Muscle layer of duodenum (tissue), 2 donors: ENCODE data around the gene RNF227.

Experiments used
- H3K27ac ChIP-seq: one replicate; pipeline ENCODE4 v1.7.0; 2013; ENCODE audit warnings: mild to moderate bottlenecking, low read length
- H3K27me3 ChIP-seq: one replicate; pipeline ENCODE4 v1.7.0; 2013; ENCODE audit warnings: low read depth, mild to moderate bottlenecking, control low read depth, low read length
- H3K36me3 ChIP-seq, 2 donors: one replicate each; pipeline ENCODE4 v1.7.0; 2013; ENCODE audit warnings: low read length in 2 of 2, control low read depth in 1 of 2, mild to moderate bottlenecking in 1 of 2; ENCODE audit not compliant: insufficient read depth in 2 of 2, control insufficient read depth in 1 of 2
- H3K4me1 ChIP-seq, 2 donors: one replicate each; pipeline ENCODE4 v1.7.0; 2013; ENCODE audit warnings: low read length in 2 of 2, mild to moderate bottlenecking in 2 of 2, control low read depth in 1 of 2, moderate library complexity in 1 of 2; ENCODE audit not compliant: insufficient read depth in 2 of 2, control insufficient read depth in 1 of 2
- H3K4me3 ChIP-seq, 2 donors: one replicate each; pipeline ENCODE4 v1.7.0; 2013; ENCODE audit warnings: low read length in 2 of 2, low read depth in 1 of 2, mild to moderate bottlenecking in 1 of 2
- H3K9me3 ChIP-seq, 2 donors: one replicate each; pipeline ENCODE4 v1.7.0; 2013; ENCODE audit warnings: low read length in 2 of 2, control low read depth in 1 of 2, mild to moderate bottlenecking in 1 of 2; ENCODE audit not compliant: control insufficient read depth in 1 of 2
- donor health status: healthy.

RNF227 gene

DNA sequence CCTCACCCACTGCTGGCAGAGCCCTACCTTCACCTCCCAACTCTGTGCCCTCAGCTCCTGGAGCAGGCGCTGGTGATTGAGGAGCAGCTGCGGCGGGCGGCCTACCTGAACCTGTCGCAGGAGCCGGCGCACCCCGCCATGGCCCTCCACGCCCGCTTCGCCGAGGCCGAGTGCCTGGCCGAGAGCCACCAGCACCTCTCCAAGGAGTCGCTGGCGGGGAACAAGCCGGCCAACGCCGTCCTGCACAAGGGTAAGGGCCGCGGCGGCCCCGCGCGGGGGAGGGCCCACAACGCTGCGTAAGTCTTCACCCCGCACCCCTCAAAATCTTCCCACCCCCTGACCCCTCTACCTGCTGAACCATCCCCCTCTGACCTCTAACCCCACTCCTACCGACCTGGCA is 7.0 kb downstream of the RNF227 start:
- no peak overlapping the region for H3K4me3 ChIP-seq
- no peak overlapping the region for H3K27ac ChIP-seq
- no peaks in the 10 kb centered on the region for H3K4me1 ChIP-seq
- H3K27me3 ChIP-seq: no peaks in the 10 kb centered on the region
- no peaks in the 10 kb centered on the region for H3K9me3 ChIP-seq
- H3K36me3 ChIP-seq: peaks cover 71 to 82% of the 10 kb centered on the region in 2 donors

- H3K9me3 ChIP-seq: no peaks in the 10 kb centered on the region
Observed at GRCh38 chr17:7903154-7904103, 12.7 kb downstream of the RNF227 start.

DNA sequence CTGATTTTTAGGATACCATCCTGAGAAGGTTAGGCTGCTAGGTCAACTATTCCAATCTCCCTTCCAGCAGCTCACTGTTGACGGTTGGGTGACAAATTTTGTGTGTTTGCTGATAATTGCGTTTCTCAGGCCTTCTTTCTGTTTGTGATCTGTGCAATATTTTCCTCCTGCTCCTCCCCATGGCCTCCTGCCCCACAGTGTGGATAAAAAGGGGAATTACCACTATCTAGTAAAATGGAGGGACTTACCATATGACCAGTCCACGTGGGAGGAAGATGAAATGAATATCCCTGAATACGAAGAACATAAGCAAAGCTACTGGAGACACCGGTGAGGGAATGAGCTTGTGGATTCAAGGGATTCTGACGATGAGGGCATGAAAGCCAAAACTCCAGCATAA is 18.3 kb downstream of the RNF227 start:
- Histone ChIP-seq H3K36me3 (peaks cover 76 to 77% of the 10 kb centered on the region in 2 donors), H3K9me3 (no peaks in the 10 kb centered on the region), H3K4me3 (no peak overlapping the region), H3K4me1 (no peaks in the 10 kb centered on the region), H3K27ac (no peak overlapping the region), H3K27me3 (no peaks in the 10 kb centered on the region)

More at GRCh38 chr17:7903154-7904103, 12.7 kb downstream of the RNF227 start:
- no peak overlapping the region for H3K4me3 ChIP-seq
- no peak overlapping the region for H3K27ac ChIP-seq
- H3K27me3 ChIP-seq: no peaks in the 10 kb centered on the region
- peaks cover 87 to 93% of the 10 kb centered on the region in 2 donors for H3K36me3 ChIP-seq
- no peaks in the 10 kb centered on the region for H3K4me1 ChIP-seq

DNA sequence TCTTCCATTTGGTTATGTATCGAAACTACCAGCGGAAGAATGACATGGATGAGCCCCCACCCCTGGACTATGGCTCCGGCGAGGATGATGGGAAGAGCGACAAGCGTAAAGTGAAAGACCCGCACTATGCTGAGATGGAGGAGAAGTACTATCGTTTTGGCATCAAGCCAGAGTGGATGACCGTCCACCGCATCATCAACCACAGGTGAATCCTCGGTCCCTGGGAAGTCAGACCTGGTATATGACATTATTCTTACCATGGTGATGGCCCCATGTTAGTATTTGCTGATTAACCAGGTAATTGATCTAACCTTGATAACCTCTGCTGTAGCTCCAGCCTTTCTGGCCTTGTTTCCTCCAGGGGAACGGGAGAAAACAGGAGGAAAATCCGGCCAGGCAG is 19.0 kb downstream of the RNF227 start:
- H3K27me3 ChIP-seq: no peaks in the 10 kb centered on the region
- H3K9me3 ChIP-seq: no peaks in the 10 kb centered on the region
- H3K4me1 ChIP-seq: no peaks in the 10 kb centered on the region
- H3K4me3 ChIP-seq: no peak overlapping the region
- peaks cover 72 to 73% of the 10 kb centered on the region in 2 donors for H3K36me3 ChIP-seq
- no peak overlapping the region for H3K27ac ChIP-seq

DNA sequence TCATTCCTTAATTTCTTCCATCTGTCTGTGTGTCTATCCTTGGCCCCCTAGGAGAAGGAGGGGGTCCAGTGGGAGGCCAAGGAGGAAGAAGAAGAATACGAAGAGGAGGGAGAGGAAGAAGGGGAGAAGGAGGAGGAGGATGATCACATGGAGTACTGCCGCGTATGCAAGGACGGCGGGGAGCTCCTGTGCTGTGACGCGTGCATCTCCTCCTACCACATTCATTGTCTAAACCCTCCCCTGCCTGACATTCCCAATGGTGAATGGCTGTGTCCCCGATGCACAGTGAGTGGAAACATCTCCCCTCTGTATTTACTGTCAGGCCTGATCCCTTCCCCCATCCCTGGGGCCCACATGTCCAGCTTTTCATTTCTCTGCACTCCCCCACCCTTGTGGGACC is 21.2 kb downstream of the RNF227 start:
- Histone ChIP-seq H3K27me3 (no peaks in the 10 kb centered on the region), H3K27ac (no peak overlapping the region), H3K4me1 (peaks cover under 1 to 8% of the 10 kb centered on the region in 2 donors), H3K36me3 (peaks cover 60 to 68% of the 10 kb centered on the region in 2 donors), H3K9me3 (no peaks in the 10 kb centered on the region), H3K4me3 (no peak overlapping the region)

DNA sequence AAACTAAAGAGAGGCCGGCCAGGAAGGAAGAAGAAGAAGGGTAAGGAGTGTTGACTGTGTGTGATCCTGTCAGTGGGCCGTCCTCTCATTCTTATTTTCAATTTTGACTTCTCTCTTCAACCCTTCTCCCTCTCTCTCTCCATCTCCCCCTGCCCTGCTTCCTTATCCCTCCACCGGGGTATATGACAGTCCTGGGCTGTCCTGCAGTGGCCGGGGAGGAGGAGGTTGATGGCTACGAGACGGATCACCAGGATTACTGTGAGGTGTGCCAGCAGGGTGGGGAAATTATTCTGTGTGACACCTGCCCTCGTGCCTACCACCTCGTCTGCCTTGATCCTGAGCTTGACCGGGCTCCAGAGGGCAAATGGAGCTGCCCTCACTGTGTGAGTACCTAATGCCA is 21.9 kb downstream of the RNF227 start:
- no peaks in the 10 kb centered on the region for H3K9me3 ChIP-seq
- peaks cover 7 to 14% of the 10 kb centered on the region in 2 donors for H3K4me1 ChIP-seq
- no peak overlapping the region for H3K27ac ChIP-seq
- peaks cover 54 to 62% of the 10 kb centered on the region in 2 donors for H3K36me3 ChIP-seq
- no peaks in the 10 kb centered on the region for H3K27me3 ChIP-seq
- no peak overlapping the region for H3K4me3 ChIP-seq

DNA sequence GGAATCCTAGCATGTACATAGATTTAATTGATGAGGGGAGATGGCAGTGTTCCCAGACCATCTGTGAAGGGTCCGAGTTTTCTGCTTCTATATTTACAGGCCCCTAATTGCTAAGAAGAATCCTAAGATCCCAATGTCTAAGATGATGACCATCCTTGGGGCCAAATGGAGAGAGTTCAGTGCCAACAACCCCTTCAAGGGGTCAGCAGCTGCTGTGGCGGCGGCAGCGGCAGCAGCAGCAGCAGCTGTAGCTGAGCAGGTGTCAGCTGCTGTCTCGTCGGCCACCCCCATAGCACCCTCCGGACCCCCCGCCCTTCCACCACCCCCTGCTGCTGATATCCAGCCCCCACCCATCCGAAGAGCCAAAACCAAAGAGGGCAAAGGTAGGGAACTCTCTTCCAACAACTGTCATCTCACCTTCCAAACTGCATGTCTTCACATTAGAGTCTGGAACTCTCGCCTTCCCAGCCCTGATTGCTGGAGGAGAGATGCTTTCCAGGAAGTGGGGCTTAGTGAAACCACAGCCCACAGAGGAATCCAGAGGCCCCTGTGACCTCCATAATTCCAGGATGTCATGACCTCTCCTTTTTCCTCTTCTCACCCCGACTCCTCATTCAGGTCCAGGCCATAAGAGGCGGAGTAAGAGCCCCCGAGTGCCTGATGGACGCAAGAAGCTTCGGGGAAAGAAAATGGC is 22.8 kb downstream of the RNF227 start:
- Histone ChIP-seq H3K36me3 (peaks cover 45 to 53% of the 10 kb centered on the region in 2 donors), H3K4me1 (peaks cover 16 to 23% of the 10 kb centered on the region in 2 donors), H3K27me3 (no peaks in the 10 kb centered on the region), H3K4me3 (no peak overlapping the region), H3K27ac (no peak overlapping the region), H3K9me3 (no peaks in the 10 kb centered on the region)

DNA sequence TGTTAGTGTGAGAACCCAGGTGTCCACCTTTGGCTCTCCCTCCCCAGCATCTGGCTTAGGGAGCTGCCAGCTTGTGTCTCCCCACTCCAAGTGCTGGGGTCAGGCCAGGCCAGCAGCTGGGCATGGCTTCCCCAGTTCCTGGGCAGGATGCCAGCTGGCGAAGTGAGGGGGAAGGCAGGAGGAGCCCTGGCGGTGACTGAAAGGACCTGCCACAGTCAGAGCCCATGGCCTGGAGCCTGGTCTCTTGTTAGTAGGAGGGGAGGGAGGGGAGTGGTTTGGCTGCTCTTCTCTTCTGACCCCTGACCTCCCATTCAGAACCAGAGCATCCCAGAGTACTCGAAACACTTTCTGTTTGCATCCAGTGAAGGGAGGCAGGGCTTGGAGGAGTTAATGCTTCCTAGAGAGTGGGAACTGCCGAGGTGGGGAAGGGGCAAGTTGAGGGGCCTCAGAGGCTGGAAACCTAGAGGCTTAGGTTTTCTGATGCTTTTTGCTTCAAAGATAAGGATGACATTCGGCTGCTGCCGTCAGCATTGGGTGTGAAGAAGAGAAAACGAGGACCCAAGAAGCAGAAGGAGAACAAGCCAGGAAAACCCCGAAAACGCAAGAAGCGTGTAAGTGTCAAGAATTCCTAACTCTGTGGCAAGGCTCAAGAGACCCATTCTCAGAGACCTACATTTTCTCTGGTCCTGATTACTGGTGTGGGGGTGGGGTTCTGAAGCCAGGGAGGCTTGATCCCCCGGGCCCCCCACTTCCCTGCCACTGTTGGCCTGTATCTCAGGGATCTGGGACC is 26.7 kb downstream of the RNF227 start:
- H3K9me3 ChIP-seq: no peaks in the 10 kb centered on the region
- no peaks in the 10 kb centered on the region for H3K27me3 ChIP-seq
- peaks cover 28 to 47% of the 10 kb centered on the region in 2 donors for H3K4me1 ChIP-seq
- peaks cover 17 to 27% of the 10 kb centered on the region in 2 donors for H3K36me3 ChIP-seq
- H3K27ac ChIP-seq: peak overlapping the region; percentile 94
- peak overlapping the region; percentile 75 to 90 for H3K4me3 ChIP-seq

GRCh38 chr17:7888184-7888920 is 27.7 kb downstream of the RNF227 start, which contains the start of gene CHD3:
Gene CHD3 (plus strand): TSS chr17:7888789. CDS start chr17:7889001, 212 bp downstream.
- Histone ChIP-seq H3K4me1 (peaks cover 28 to 51% of the 10 kb centered on the region in 2 donors), H3K36me3 (peaks cover 7 to 17% of the 10 kb centered on the region in 2 donors), H3K4me3 (peak within 1 kb of the TSS; percentile 75 to 90)

GRCh38 chr17:7887482-7888183 is 28.5 kb downstream of the RNF227 start:
- Histone ChIP-seq H3K27ac (peak overlapping the region; percentile 94), H3K27me3 (no peaks in the 10 kb centered on the region), H3K9me3 (no peaks in the 10 kb centered on the region), H3K4me1 (peaks cover 34 to 57% of the 10 kb centered on the region in 2 donors), H3K4me3 (peak overlapping the region; percentile 75 to 90), H3K36me3 (peaks cover 6 to 14% of the 10 kb centered on the region in 2 donors)

More at GRCh38 chr17:7888184-7888920, 27.7 kb downstream of the RNF227 start, which contains the start of gene CHD3:
- Histone ChIP-seq H3K9me3 (no peaks in the 10 kb centered on the region), H3K27me3 (no peaks in the 10 kb centered on the region), H3K27ac (peak within 1 kb of the TSS; percentile 94)
